GM19397 (cell line): ENCODE results near the gene FLOT1.

ENCODE experiments used
- ATAC-seq: cut with Tn5 transposase; IDR thresholded peaks from one replicate; pipeline ENCODE4 v1.9.1; 2021; ENCODE audit warnings: mild to moderate bottlenecking, moderate library complexity; ENCODE audit not compliant: unreplicated experiment

FLOT1 gene

GRCh38 chr6:30705620-30706019 lies 36.9 kb downstream of the FLOT1 start:
- ATAC-seq = no peak

GRCh38 chr6:30703821-30704220 lies 38.7 kb downstream of the FLOT1 start:
- ATAC-seq = no peak

- ATAC-seq = no peak
Observed at GRCh38 chr6:30703011-30703410, 39.5 kb downstream of the FLOT1 start.

- ATAC-seq = no peak
Observed at GRCh38 chr6:30700340-30700739, 42.1 kb downstream of the FLOT1 start.

- ATAC-seq = no peak
Observed at GRCh38 chr6:30696432-30696831, 46.1 kb downstream of the FLOT1 start.

- no peak for ATAC-seq
Observed at GRCh38 chr6:30691208-30691847, 51.2 kb downstream of the FLOT1 start.

- peak; percentile 30 for ATAC-seq
Observed at GRCh38 chr6:30690403-30691207, 51.9 kb downstream of the FLOT1 start, which contains the start of gene NRM. TSS of gene NRM (minus strand) at chr6:30690984. CDS start at chr6:30690974, 10 bp downstream.

GRCh38 chr6:30689985-30690384 lies 52.5 kb downstream of the FLOT1 start:
- ATAC-seq = no peak

GRCh38 chr6:30689022-30689865 lies 53.2 kb downstream of the FLOT1 start:
- no peak for ATAC-seq

GRCh38 chr6:30688569-30688968 lies 53.9 kb downstream of the FLOT1 start:
- no peak for ATAC-seq

- no peak for ATAC-seq
Observed at GRCh38 chr6:30687659-30688431, 54.6 kb downstream of the FLOT1 start.

GRCh38 chr6:30686908-30687658 lies 55.4 kb downstream of the FLOT1 start:
- ATAC-seq = peak; percentile 45

- peak; percentile 16 for ATAC-seq
Observed at GRCh38 chr6:30686009-30686907, 56.2 kb downstream of the FLOT1 start, which contains the start of gene PPP1R18. TSS of gene PPP1R18 (minus strand) at chr6:30686645. CDS start at chr6:30686018, 627 bp downstream.

GRCh38 chr6:30685157-30686008 lies 57.1 kb downstream of the FLOT1 start:
- no peak for ATAC-seq

- ATAC-seq = no peak
Observed at GRCh38 chr6:30684386-30685156, 57.9 kb downstream of the FLOT1 start.

- no peak for ATAC-seq
Observed at GRCh38 chr6:30683980-30684338, 58.5 kb downstream of the FLOT1 start.
